HG03439 (cell line): ENCODE measurements around the gene ADAM8.

Experiments
- ATAC-seq: cut with Tn5 transposase; IDR thresholded peaks from one replicate; pipeline ENCODE4 v1.9.1; 2021; ENCODE audit warnings: mild to moderate bottlenecking, moderate library complexity; ENCODE audit not compliant: unreplicated experiment

Gene ADAM8

GRCh38 chr10:133282846-133283390 lies 6.2 kb upstream of the ADAM8 start:
- ATAC-seq = no peak

GRCh38 chr10:133281628-133282372 lies 5.1 kb upstream of the ADAM8 start:
- no peak for ATAC-seq

GRCh38 chr10:133281084-133281483 lies 4.4 kb upstream of the ADAM8 start:
- no peak for ATAC-seq

- ATAC-seq = no peak
Measured at GRCh38 chr10:133280391-133281059, 3.9 kb upstream of the ADAM8 start.

GRCh38 chr10:133279326-133280226 lies 2.9 kb upstream of the ADAM8 start:
- ATAC-seq = no peak

- no peak for ATAC-seq
Measured at GRCh38 chr10:133278577-133279265, 2.1 kb upstream of the ADAM8 start.

GRCh38 chr10:133277993-133278576 lies 1.4 kb upstream of the ADAM8 start:
- ATAC-seq = no peak

- no peak for ATAC-seq
Measured at GRCh38 chr10:133277277-133277992, 767 bp upstream of the ADAM8 start.

- peak; percentile 2 for ATAC-seq
Measured at GRCh38 chr10:133276100-133276434, 601 bp downstream of the ADAM8 start.

GRCh38 chr10:133275684-133276092 lies 980 bp downstream of the ADAM8 start:
- peak; percentile 42 for ATAC-seq

GRCh38 chr10:133274751-133275683 lies 1.7 kb downstream of the ADAM8 start:
- peak; percentile 49 for ATAC-seq

GRCh38 chr10:133273534-133274143 lies 3.0 kb downstream of the ADAM8 start:
- ATAC-seq = no peak

- no peak for ATAC-seq
Measured at GRCh38 chr10:133272964-133273420, 3.7 kb downstream of the ADAM8 start.

- no peak for ATAC-seq
Measured at GRCh38 chr10:133272301-133272963, 4.2 kb downstream of the ADAM8 start.

- ATAC-seq = no peak
Measured at GRCh38 chr10:133271521-133272300, 5.0 kb downstream of the ADAM8 start.

GRCh38 chr10:133270773-133271297 lies 5.8 kb downstream of the ADAM8 start:
- no peak for ATAC-seq
